H4 (cell line): ENCODE results near the gene IGSF21. TPM values are rescaled to one million over a fixed set of nuclear protein-coding genes. Genes with fewer than 3 reads are reported as not detected.

ENCODE experiments used
- DNase-seq: peaks from one replicate; pipeline ENCODE4 v3.0.0-alpha.2; 2015; ENCODE audit warnings: low spot score
- total RNA-seq: library from RNA; depleted of rRNA; stranded (reverse); fragments of >200 nt; shearing (Covaris generic); gene quantifications from 2 replicates; pipeline ENCODE4 v1.2.3, GENCODE V29; 2014

IGSF21 gene
- total RNA-seq, 1 experiment from 2014 or later, result not detected

GRCh38 chr1:18325136-18325535, 217.5 kb downstream of the IGSF21 start:
- no peak for DNase-seq

GRCh38 chr1:18326211-18326897, 218.8 kb downstream of the IGSF21 start:
- DNase-seq, result no peak

DNA sequence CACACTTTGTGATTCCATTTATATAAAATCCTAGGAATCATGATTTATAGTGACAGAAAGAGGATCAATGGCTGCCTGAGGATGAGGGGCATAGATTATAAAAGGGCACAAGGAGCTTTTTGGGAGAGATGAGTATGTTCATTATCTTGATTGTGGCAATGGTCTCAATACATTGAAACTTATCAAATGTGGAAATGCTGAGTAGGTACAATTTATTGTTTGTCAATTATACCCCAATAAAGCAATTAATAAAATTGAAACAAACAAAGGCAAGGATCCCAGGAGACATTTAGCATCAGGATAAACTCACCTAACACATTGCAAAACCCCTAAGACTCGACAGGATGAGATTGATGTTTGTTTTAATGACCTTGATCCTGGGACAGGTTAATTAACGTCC, 220.1 kb downstream of the IGSF21 start:
- no peak for DNase-seq

- no peak for DNase-seq
Observed at GRCh38 chr1:18328803-18329202, 221.2 kb downstream of the IGSF21 start.

GRCh38 chr1:18329469-18330253, 222.1 kb downstream of the IGSF21 start:
- DNase-seq, result no peak

DNA sequence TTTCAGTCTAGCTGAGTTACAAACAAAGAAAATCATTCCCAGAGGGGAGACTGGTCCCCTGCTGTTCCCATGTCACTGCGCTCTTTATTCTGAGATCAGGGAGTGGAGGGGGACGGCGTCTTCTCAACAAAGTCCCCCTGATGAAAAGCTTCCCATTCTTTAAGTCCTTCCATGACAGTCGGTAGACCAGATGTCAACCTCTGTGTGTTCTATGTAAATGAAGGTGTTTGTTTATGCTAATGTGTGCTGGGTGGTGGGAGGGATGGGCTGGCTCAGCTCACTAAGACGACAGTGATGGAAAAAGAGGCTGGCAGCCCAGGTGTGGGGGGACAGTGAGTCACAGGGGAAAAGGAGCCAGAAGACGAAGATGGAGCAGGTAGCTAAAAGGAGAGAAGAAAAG, 225.0 kb downstream of the IGSF21 start:
- DNase-seq, result no peak

GRCh38 chr1:18333220-18333619, 225.6 kb downstream of the IGSF21 start:
- DNase-seq, result no peak

DNA sequence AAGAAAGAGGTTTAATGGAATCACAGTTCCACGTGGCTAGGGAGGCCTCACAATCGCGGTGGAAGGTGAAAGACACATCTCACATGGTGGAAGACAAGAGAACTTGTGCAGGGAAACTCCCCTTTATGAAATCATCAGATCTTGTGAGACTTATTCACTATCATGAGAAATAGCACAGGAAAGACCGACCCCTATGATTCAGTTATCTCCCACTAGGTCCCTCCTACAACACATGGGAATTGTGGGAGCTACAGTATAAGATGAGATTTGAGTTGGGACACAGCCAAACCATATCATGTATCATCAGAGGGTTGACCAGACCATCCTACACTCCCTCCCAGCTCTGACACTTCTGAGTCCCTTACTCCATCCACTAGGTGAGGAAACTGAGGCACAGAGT, 229.2 kb downstream of the IGSF21 start:
- no peak for DNase-seq

GRCh38 chr1:18337757-18338156, 230.2 kb downstream of the IGSF21 start:
- DNase-seq, result no peak

DNA sequence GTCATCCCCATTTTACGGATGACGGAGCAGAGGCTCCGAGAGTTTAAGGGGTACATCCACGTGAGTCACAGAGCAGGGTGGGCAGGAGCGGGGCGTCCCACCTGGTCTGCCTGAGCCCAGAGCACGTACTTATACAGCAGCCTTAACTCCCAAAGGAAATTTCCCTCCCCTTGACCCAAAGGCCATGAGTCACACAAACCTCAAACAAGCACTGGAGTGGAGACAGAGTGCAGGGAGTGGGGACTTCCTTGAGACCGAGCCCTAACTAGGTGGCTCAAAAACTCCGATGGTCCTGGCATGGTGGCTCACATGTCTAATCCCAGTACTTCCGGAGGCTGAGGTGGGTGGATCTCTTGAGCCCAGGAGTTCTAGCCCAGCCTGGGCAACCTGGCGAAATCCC, 231.6 kb downstream of the IGSF21 start:
- DNase-seq, result peak; percentile 28

- DNase-seq, result no peak
Observed at GRCh38 chr1:18340158-18340764, 232.7 kb downstream of the IGSF21 start.

GRCh38 chr1:18340787-18341186, 233.2 kb downstream of the IGSF21 start:
- no peak for DNase-seq

- no peak for DNase-seq
Observed at GRCh38 chr1:18341291-18342069, 233.9 kb downstream of the IGSF21 start.

DNA sequence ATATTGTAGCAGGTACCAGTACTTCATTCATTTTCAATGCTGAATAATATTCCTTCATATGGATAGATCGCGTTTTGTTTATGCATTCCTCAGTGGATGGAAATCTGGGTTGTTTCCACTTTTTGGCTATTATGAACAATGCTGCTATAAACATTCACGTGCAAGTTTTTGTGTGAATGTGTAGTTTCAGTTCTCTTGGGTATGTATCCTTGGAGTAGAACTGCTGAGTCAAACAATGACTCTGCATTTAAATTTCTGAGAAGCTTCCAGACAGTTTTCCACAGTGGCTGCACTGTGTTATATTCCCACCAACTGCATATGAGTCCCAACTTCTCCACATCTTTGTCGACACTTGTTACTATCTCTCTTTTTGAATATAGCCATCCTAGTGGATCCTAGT, 235.1 kb downstream of the IGSF21 start:
- DNase-seq, result no peak

GRCh38 chr1:18343581-18343980, 236.0 kb downstream of the IGSF21 start:
- no peak for DNase-seq

- peak; percentile 49 for DNase-seq
Observed at GRCh38 chr1:18344755-18345154, 237.2 kb downstream of the IGSF21 start.

DNA sequence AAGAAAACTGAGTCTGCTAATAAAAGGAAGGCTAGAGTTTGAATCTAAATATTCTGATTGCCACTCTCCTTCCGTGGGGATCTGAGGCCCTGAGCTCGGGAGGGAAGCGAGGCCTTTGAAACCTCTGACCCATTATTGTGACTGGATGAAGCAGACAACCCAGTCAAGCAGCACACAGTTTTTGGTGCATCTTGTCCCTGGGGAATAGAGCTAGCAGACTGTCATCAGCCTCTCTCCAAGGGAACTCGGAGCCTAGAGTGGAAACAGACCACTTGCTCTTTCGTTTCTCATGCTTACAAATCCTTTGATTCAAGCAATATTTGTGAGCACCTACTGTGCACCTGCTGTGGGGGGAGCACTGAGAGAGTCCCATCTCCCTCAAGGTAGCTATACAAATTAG, 240.0 kb downstream of the IGSF21 start:
- DNase-seq, result no peak

DNA sequence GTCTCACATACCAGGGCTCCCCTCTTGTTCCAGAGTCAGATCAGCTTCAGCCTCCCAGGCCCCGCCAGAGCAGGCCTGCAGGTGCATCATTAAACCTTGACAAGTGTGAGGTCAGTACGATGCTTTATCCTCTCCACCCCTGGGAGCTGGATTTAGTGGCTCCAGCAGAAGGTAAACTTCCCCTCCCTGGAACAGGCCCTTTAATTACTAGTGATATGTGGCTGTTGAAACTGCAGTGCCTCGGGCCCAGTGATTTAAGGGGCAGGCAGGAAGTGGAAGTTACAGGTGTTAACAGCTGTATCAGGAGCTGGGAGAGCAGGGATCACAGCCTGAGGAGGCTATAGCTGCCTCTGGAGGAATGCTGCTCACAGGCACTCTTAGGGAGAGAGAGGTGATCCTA, 240.8 kb downstream of the IGSF21 start:
- no peak for DNase-seq

DNA sequence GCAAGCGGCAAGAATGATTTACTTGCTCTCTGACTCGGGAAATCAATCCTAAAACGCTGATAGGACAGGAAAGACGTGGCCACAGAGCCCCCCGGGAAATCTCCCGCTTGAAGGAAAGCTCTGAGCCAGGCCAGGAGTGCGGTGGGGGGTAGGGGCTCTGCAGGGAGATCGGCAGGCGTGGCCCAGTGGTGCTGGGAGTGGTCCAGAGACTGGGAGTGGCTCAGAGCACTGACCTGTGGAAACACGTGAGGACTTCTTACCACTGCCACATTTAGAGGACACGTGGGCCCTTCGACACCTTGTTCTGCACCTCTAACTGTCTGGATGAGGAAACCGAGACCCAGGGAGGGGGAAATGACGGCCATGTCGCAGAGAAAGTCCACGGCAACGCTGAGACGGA, 243.1 kb downstream of the IGSF21 start:
- no peak for DNase-seq

DNA sequence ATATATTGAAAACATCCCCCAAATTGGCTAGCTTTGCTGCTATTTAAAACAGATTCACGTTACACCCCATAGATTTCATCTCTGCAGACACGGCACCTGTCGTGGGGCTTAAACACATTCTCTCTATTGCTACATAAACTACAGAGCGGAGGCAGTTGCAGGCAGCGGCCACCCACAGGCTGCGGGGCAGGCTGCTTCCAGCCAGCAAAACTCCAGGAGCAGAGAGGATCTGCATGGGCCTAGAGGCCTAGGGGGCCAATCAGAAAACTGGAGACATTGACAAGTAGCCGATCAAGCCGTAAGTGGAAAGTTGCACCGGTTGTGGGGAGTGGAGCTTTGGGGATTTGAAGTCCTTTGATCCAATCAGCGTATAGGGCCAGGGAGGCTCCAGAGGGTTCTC, 244.1 kb downstream of the IGSF21 start:
- no peak for DNase-seq

GRCh38 chr1:18352636-18353265, 245.2 kb downstream of the IGSF21 start:
- DNase-seq, result no peak

- no peak for DNase-seq
Observed at GRCh38 chr1:18353528-18353927, 245.9 kb downstream of the IGSF21 start.
